Measurements from ENCODE around the gene MPRIP.
"Not testable (repeated sequence)": the region's sequence is repeated elsewhere in the genome, so short reads cannot be mapped to it uniquely, and the experiment has no call there.

Gene MPRIP

GRCh38 chr17:17042384-17042736, at the start of gene MPRIP:
Gene MPRIP, plus strand, starts transcription at chr17:17042457. Its CDS starts 392 bp downstream, at chr17:17042849.
- DNase-seq (ENCODE audit: low read depth) = no peak

GRCh38 chr17:16994631-16995030, 47.6 kb upstream of the MPRIP start:
- DNase-seq (ENCODE audit: low read depth) = no peak

- DNase-seq (ENCODE audit: low read depth) = no peak
Observed at GRCh38 chr17:16995930-16996329, 46.3 kb upstream of the MPRIP start.

- not testable (repeated sequence) for DNase-seq (ENCODE audit: low read depth)
Observed at GRCh38 chr17:16996726-16997125, 45.5 kb upstream of the MPRIP start.

- no peak for DNase-seq (ENCODE audit: low read depth)
Observed at GRCh38 chr17:16997514-16998429, 44.5 kb upstream of the MPRIP start.

- no peak for DNase-seq (ENCODE audit: low read depth)
Observed at GRCh38 chr17:16999931-17000625, 42.2 kb upstream of the MPRIP start.

GRCh38 chr17:17001076-17001777, 41.0 kb upstream of the MPRIP start:
- DNase-seq (ENCODE audit: low read depth) = no peak

GRCh38 chr17:17001874-17002520, 40.3 kb upstream of the MPRIP start:
- DNase-seq (ENCODE audit: low read depth) = peak; percentile 24

GRCh38 chr17:17002731-17003715, 39.2 kb upstream of the MPRIP start:
- DNase-seq (ENCODE audit: low read depth) = not testable (repeated sequence)

GRCh38 chr17:17004251-17004996, 37.8 kb upstream of the MPRIP start:
- DNase-seq (ENCODE audit: low read depth) = no peak

- not testable (repeated sequence) for DNase-seq (ENCODE audit: low read depth)
Observed at GRCh38 chr17:17004997-17005614, 37.2 kb upstream of the MPRIP start.

GRCh38 chr17:17007891-17008290, 34.4 kb upstream of the MPRIP start:
- not testable (repeated sequence) for DNase-seq (ENCODE audit: low read depth)

- DNase-seq (ENCODE audit: low read depth) = not testable (repeated sequence)
Observed at GRCh38 chr17:17008621-17009397, 33.4 kb upstream of the MPRIP start.

- DNase-seq (ENCODE audit: low read depth) = not testable (repeated sequence)
Observed at GRCh38 chr17:17009972-17010371, 32.3 kb upstream of the MPRIP start.

GRCh38 chr17:17010545-17011034, 31.7 kb upstream of the MPRIP start:
- DNase-seq (ENCODE audit: low read depth) = not testable (repeated sequence)

- peak; percentile 85 for DNase-seq (ENCODE audit: low read depth)
Observed at GRCh38 chr17:17011043-17011907, 31.0 kb upstream of the MPRIP start.
